Measurements from ENCODE around the gene DICER1.

DNA sequence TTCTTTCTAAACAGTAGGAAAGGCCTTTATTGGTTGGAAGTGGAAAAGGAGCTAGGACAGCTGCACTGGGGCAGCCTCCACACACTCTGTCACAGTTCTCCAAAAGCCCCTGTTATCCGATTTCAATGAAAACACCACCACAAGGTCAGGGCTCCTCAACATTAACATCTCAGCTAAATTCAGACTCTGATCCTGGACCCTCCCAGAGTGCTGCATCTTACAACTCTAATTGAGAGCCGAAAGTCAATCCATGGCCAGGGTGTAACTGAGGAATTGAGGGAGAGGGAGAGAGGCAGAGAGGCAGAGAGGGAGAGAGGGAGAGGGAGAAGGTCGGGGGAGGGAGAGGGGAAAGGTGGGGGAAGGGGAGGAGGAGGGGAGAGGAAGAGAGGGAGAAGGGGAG, 32.1 kb downstream of the DICER1 start:
- TF ChIP-seq, protein P1, sequence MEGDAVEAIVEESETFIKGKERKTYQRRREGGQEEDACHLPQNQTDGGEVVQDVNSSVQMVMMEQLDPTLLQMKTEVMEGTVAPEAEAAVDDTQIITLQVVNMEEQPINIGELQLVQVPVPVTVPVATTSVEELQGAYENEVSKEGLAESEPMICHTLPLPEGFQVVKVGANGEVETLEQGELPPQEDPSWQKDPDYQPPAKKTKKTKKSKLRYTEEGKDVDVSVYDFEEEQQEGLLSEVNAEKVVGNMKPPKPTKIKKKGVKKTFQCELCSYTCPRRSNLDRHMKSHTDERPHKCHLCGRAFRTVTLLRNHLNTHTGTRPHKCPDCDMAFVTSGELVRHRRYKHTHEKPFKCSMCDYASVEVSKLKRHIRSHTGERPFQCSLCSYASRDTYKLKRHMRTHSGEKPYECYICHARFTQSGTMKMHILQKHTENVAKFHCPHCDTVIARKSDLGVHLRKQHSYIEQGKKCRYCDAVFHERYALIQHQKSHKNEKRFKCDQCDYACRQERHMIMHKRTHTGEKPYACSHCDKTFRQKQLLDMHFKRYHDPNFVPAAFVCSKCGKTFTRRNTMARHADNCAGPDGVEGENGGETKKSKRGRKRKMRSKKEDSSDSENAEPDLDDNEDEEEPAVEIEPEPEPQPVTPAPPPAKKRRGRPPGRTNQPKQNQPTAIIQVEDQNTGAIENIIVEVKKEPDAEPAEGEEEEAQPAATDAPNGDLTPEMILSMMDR (conservative IDR thresholded peaks at IDR 0.05; ENCODE audit: low read depth in 2 of 2): no peak
- TF ChIP-seq EZH2 (IDR thresholded peaks at IDR 0.05; ENCODE audit: low read depth, unreplicated experiment) (no peak), STAT1 (IDR thresholded peaks at IDR 0.05; ENCODE audit: unreplicated experiment) (no peak)
